Measurements from ENCODE around the gene HTT-AS.

DNA sequence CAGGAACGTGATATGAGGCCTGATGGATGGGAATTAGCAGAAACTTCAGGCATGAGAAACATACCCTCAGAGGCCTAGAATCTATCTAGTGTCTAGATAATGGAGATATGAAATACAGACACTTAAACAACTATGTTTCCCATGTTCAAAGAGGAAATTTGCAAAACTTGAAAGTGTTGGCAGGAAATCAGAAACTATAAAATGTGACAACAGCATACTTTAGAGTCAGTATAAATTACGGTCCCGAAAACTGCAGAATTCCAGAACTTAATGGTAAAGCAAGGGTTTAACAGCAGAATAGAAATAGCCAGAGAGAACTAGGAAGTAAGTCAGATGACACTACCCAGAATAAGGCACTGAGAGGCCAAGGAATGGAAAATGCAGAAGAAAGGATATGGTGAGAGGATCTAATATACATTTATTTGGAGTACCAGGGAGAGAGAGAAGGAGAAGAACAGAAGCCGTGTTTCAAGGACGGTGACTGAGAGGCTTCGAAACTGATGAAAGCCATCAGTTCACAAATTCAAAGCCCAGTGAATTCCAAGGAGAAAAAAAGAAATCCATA is 7.4 kb downstream of the HTT-AS start:
- TF ChIP-seq, protein P1, sequence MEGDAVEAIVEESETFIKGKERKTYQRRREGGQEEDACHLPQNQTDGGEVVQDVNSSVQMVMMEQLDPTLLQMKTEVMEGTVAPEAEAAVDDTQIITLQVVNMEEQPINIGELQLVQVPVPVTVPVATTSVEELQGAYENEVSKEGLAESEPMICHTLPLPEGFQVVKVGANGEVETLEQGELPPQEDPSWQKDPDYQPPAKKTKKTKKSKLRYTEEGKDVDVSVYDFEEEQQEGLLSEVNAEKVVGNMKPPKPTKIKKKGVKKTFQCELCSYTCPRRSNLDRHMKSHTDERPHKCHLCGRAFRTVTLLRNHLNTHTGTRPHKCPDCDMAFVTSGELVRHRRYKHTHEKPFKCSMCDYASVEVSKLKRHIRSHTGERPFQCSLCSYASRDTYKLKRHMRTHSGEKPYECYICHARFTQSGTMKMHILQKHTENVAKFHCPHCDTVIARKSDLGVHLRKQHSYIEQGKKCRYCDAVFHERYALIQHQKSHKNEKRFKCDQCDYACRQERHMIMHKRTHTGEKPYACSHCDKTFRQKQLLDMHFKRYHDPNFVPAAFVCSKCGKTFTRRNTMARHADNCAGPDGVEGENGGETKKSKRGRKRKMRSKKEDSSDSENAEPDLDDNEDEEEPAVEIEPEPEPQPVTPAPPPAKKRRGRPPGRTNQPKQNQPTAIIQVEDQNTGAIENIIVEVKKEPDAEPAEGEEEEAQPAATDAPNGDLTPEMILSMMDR (IDR thresholded peaks at IDR 0.05) = no peak
- TF ChIP-seq EP300 (IDR thresholded peaks at IDR 0.05) = no peak

Measured in tibial nerve (tissue), 4 donors.